OCI-LY7 (cell line): ENCODE data around the gene MORN5.

ENCODE experiments used
- EZH2phosphoT487 ChIP-seq: fragments of 200-600 bp; sonication (generic); IDR thresholded peaks from 2 replicates; pipeline ENCODE4 v1.6.1; 2018; ENCODE audit warnings: low read depth, borderline replicate concordance, mild to moderate bottlenecking, mixed run types, antibody characterized with exemption, low read length, moderate library complexity, mixed read lengths
- TF ChIP-seq, protein P1 (sequence below): fragments of 200-600 bp; sonication (generic); conservative IDR thresholded peaks from 2 replicates; pipeline ENCODE4 v1.5.1; 2014; ENCODE audit warnings: mild to moderate bottlenecking, antibody characterized with exemption, low read length, moderate library complexity, mixed read lengths

- TF ChIP-seq, protein P1, sequence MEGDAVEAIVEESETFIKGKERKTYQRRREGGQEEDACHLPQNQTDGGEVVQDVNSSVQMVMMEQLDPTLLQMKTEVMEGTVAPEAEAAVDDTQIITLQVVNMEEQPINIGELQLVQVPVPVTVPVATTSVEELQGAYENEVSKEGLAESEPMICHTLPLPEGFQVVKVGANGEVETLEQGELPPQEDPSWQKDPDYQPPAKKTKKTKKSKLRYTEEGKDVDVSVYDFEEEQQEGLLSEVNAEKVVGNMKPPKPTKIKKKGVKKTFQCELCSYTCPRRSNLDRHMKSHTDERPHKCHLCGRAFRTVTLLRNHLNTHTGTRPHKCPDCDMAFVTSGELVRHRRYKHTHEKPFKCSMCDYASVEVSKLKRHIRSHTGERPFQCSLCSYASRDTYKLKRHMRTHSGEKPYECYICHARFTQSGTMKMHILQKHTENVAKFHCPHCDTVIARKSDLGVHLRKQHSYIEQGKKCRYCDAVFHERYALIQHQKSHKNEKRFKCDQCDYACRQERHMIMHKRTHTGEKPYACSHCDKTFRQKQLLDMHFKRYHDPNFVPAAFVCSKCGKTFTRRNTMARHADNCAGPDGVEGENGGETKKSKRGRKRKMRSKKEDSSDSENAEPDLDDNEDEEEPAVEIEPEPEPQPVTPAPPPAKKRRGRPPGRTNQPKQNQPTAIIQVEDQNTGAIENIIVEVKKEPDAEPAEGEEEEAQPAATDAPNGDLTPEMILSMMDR = no peak
- TF ChIP-seq EZH2phosphoT487 = no peak
Measured at GRCh38 chr9:122186301-122186700, 26.6 kb downstream of the MORN5 start.
